GM19328 (cell line): Measurements from ENCODE around the gene NOX3.

Source experiments
- ATAC-seq: cut with Tn5 transposase; IDR thresholded peaks from one replicate; pipeline ENCODE4 v1.9.1; 2021; ENCODE audit warnings: mild to moderate bottlenecking, moderate library complexity; ENCODE audit not compliant: unreplicated experiment

Gene NOX3

GRCh38 chr6:155402656-155403304 is 52.9 kb downstream of the NOX3 start:
- ATAC-seq: no peak

- ATAC-seq: no peak
Observed at GRCh38 chr6:155400654-155400965, 55.0 kb downstream of the NOX3 start.

GRCh38 chr6:155399745-155400653 is 55.6 kb downstream of the NOX3 start:
- no peak for ATAC-seq

GRCh38 chr6:155399062-155399744 is 56.4 kb downstream of the NOX3 start:
- no peak for ATAC-seq

- no peak for ATAC-seq
Observed at GRCh38 chr6:155398701-155399061, 57.0 kb downstream of the NOX3 start.

- no peak for ATAC-seq
Observed at GRCh38 chr6:155398221-155398620, 57.4 kb downstream of the NOX3 start.

- no peak for ATAC-seq
Observed at GRCh38 chr6:155397172-155397705, 58.4 kb downstream of the NOX3 start.

GRCh38 chr6:155396605-155397004 is 59.0 kb downstream of the NOX3 start:
- ATAC-seq: no peak

GRCh38 chr6:155395339-155395738 is 60.3 kb downstream of the NOX3 start:
- no peak for ATAC-seq

- ATAC-seq: no peak
Observed at GRCh38 chr6:155389130-155389529, 66.5 kb downstream of the NOX3 start.

GRCh38 chr6:155388591-155388990 is 67.0 kb downstream of the NOX3 start:
- no peak for ATAC-seq

- ATAC-seq: no peak
Observed at GRCh38 chr6:155387481-155387880, 68.2 kb downstream of the NOX3 start.

- no peak for ATAC-seq
Observed at GRCh38 chr6:155384321-155384952, 71.2 kb downstream of the NOX3 start.

GRCh38 chr6:155383913-155384312 is 71.7 kb downstream of the NOX3 start:
- ATAC-seq: no peak

GRCh38 chr6:155382338-155382685 is 73.3 kb downstream of the NOX3 start:
- ATAC-seq: no peak

GRCh38 chr6:155381673-155382337 is 73.8 kb downstream of the NOX3 start:
- ATAC-seq: no peak

- no peak for ATAC-seq
Observed at GRCh38 chr6:155380666-155381332, 74.8 kb downstream of the NOX3 start.

GRCh38 chr6:155378724-155379123 is 76.9 kb downstream of the NOX3 start:
- ATAC-seq: no peak

GRCh38 chr6:155378276-155378675 is 77.4 kb downstream of the NOX3 start:
- ATAC-seq: peak; percentile 69

GRCh38 chr6:155377061-155377460 is 78.6 kb downstream of the NOX3 start:
- no peak for ATAC-seq
